Measurements from ENCODE around the gene NHLH2. TPM values are rescaled to one million over a fixed set of nuclear protein-coding genes. Genes with fewer than 3 reads are reported as not detected.

Gene NHLH2
- total and polyA plus RNA-seq, 8 donors: 0.03 to 0.12 (median 0.06) TPM; not detected in 5

GRCh38 chr1:115828101-115829022, 12.6 kb downstream of the NHLH2 start:
- intact Hi-C loops (cut with DNase I): no loop called here
- TF ChIP-seq CTCF (IDR thresholded peaks at IDR 0.05): no peak
- ATAC-seq (peak; percentile 76 to 89 (median 78)), DNase-seq (peak in 5 of 6 donors; percentile 22 to 68 (median 41)), FAIRE-seq (no peak)
- no peaks in the 10 kb centered on the region for H3K4me1 ChIP-seq
- peak overlapping the region; percentile 17 to 66 (median 40) for H3K4me3 ChIP-seq
- no peaks in the 10 kb centered on the region for H3K36me3 ChIP-seq
- WGBS, 2 donors: 6% methylated on average over 61 to 80 of the region's 80 CpGs
- no peak overlapping the region for H3K27ac ChIP-seq
- H3K27me3 ChIP-seq: no peaks in the 10 kb centered on the region
- no peaks in the 10 kb centered on the region for H3K9me3 ChIP-seq

- no peak for FAIRE-seq
- no peak for ATAC-seq
- Histone ChIP-seq H3K4me1 (no peaks in the 10 kb centered on the region), H3K36me3 (no peaks in the 10 kb centered on the region), H3K9me3 (no peaks in the 10 kb centered on the region), H3K27me3 (no peaks in the 10 kb centered on the region), H3K4me3 (peak overlapping the region in 2 of 4 donors; percentile 49 to 66), H3K27ac (no peak overlapping the region)
- WGBS, 2 donors: 75 to 77% methylated on average over 7 of the region's 7 CpGs
- intact Hi-C loops (cut with DNase I): no loop called here
- no peak for TF ChIP-seq CTCF (IDR thresholded peaks at IDR 0.05)
- DNase-seq: no peak
Observed at GRCh38 chr1:115827452-115828044, 13.4 kb downstream of the NHLH2 start.

GRCh38 chr1:115826628-115827027, 14.3 kb downstream of the NHLH2 start:
- no peak overlapping the region for H3K4me3 ChIP-seq
- no peak overlapping the region for H3K27ac ChIP-seq
- H3K9me3 ChIP-seq: no peaks in the 10 kb centered on the region
- intact Hi-C loops (cut with DNase I): no loop called here
- no peak for TF ChIP-seq CTCF (IDR thresholded peaks at IDR 0.05)
- H3K4me1 ChIP-seq: no peaks in the 10 kb centered on the region
- DNase-seq (no peak), ATAC-seq (no peak), FAIRE-seq (no peak)
- H3K27me3 ChIP-seq: no peaks in the 10 kb centered on the region
- H3K36me3 ChIP-seq: no peaks in the 10 kb centered on the region
- WGBS, 2 donors: 35 to 36% methylated on average over 3 of the region's 3 CpGs

- Histone ChIP-seq H3K9me3 (no peaks in the 10 kb centered on the region), H3K4me1 (no peaks in the 10 kb centered on the region), H3K36me3 (no peaks in the 10 kb centered on the region), H3K27ac (no peak overlapping the region), H3K27me3 (no peaks in the 10 kb centered on the region), H3K4me3 (no peak overlapping the region)
- ATAC-seq (no peak), FAIRE-seq (no peak), DNase-seq (no peak)
- intact Hi-C loops (cut with DNase I): no loop called here
- no peak for TF ChIP-seq CTCF (IDR thresholded peaks at IDR 0.05)
Observed at GRCh38 chr1:115822117-115822516, 18.8 kb downstream of the NHLH2 start.

GRCh38 chr1:115815694-115816093, 25.2 kb downstream of the NHLH2 start:
- no peak for TF ChIP-seq CTCF (IDR thresholded peaks at IDR 0.05)
- no peak overlapping the region for H3K4me3 ChIP-seq
- no peak for FAIRE-seq
- no peaks in the 10 kb centered on the region for H3K9me3 ChIP-seq
- no peak for ATAC-seq
- H3K4me1 ChIP-seq: peaks cover 0 to 8% (median 7%) of the 10 kb centered on the region in 3 donors
- no peaks in the 10 kb centered on the region for H3K27me3 ChIP-seq
- DNase-seq: no peak
- intact Hi-C loops (cut with DNase I): no loop called here
- no peaks in the 10 kb centered on the region for H3K36me3 ChIP-seq
- 42 to 50% methylated on average over 3 of the region's 3 CpGs for WGBS, 2 donors
- H3K27ac ChIP-seq: no peak overlapping the region
